ENCODE measurements around the gene KCNC3. TPM values are rescaled to one million over a fixed set of nuclear protein-coding genes. Genes with fewer than 3 reads are reported as not detected.
"Not testable (repeated sequence)": the region's sequence is repeated elsewhere in the genome, so short reads cannot be mapped to it uniquely, and the experiment has no call there.

Gene KCNC3
- total RNA-seq, 1 donor from 2014 or later = 9.3 TPM

- H3K4me3 Mint-ChIP-seq (ENCODE audit: unreplicated experiment) = no peak overlapping the region
- H3K36me3 Mint-ChIP-seq (ENCODE audit: low read depth) = peaks cover 12% of the 10 kb centered on the region
- H3K9me3 Mint-ChIP-seq (ENCODE audit: low read depth) = peaks cover 14% of the 10 kb centered on the region
- H3K27ac Mint-ChIP-seq (ENCODE audit: unreplicated experiment) = no peak overlapping the region
- H3K4me1 Mint-ChIP-seq (ENCODE audit: low read depth) = peaks cover 9% of the 10 kb centered on the region
- peak; percentile 59 for DNase-seq (ENCODE audit: low spot score)
- TF ChIP-seq, protein P1, sequence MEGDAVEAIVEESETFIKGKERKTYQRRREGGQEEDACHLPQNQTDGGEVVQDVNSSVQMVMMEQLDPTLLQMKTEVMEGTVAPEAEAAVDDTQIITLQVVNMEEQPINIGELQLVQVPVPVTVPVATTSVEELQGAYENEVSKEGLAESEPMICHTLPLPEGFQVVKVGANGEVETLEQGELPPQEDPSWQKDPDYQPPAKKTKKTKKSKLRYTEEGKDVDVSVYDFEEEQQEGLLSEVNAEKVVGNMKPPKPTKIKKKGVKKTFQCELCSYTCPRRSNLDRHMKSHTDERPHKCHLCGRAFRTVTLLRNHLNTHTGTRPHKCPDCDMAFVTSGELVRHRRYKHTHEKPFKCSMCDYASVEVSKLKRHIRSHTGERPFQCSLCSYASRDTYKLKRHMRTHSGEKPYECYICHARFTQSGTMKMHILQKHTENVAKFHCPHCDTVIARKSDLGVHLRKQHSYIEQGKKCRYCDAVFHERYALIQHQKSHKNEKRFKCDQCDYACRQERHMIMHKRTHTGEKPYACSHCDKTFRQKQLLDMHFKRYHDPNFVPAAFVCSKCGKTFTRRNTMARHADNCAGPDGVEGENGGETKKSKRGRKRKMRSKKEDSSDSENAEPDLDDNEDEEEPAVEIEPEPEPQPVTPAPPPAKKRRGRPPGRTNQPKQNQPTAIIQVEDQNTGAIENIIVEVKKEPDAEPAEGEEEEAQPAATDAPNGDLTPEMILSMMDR (IDR thresholded peaks at IDR 0.05) = no peak
- H3K27me3 Mint-ChIP-seq (ENCODE audit: low read depth) = no peaks in the 10 kb centered on the region
Observed at GRCh38 chr19:50344661-50345318, 15.6 kb upstream of the KCNC3 start.

DNA sequence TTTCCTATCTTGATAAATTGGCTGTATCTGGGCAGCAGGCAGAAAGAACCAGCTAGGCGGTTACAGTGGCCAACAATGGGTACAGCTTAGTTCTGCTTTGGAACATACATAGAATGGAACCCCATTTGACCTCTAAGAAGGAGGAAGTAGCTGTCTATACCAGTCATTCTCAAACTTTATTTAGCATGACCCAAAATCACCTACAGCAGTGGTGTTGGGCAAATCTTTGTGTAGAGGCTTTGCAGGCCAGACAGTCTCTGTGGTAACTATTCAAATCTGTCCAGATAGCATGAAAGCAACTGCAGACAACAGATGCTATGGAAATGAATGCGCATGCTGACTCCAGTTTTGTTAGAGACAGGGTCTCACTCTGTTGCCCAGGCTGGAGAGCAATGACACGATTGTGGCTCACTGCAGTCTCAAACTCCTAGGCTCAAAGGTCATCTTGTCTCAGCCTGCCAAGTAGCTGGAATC is 12.0 kb upstream of the KCNC3 start:
- Mint-ChIP-seq H3K9me3 (ENCODE audit: low read depth) (peaks cover 16% of the 10 kb centered on the region), H3K27ac (ENCODE audit: unreplicated experiment) (no peak overlapping the region), H3K36me3 (ENCODE audit: low read depth) (peaks cover 12% of the 10 kb centered on the region), H3K4me3 (ENCODE audit: unreplicated experiment) (no peak overlapping the region), H3K27me3 (ENCODE audit: low read depth) (no peaks in the 10 kb centered on the region), H3K4me1 (ENCODE audit: low read depth) (no peaks in the 10 kb centered on the region)
- TF ChIP-seq, protein P1 (IDR thresholded peaks at IDR 0.05) = no peak
- no peak for DNase-seq (ENCODE audit: low spot score)

DNA sequence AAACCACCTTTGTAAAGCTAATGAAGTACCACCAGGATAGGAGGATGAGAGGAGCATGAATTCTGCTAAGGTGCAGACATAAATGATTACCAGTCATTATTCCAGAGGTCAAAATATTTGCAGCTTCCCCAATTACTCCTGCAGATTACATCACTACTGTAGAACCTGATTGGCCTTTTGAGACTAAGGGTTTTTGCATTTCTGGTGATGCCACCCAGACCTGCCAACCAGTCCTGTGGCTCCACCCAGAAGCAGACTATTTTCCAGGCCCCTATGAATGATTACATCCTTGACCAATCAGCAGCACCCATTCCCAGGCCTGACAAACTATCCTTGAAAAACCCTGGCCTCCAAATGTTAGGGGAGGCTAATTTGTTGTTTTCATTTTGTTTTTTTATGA is 11.2 kb upstream of the KCNC3 start:
- no peaks in the 10 kb centered on the region for H3K27me3 Mint-ChIP-seq (ENCODE audit: low read depth)
- H3K36me3 Mint-ChIP-seq (ENCODE audit: low read depth) = peaks cover 10% of the 10 kb centered on the region
- no peak overlapping the region for H3K27ac Mint-ChIP-seq (ENCODE audit: unreplicated experiment)
- no peak overlapping the region for H3K4me3 Mint-ChIP-seq (ENCODE audit: unreplicated experiment)
- H3K9me3 Mint-ChIP-seq (ENCODE audit: low read depth) = peaks cover 18% of the 10 kb centered on the region
- no peak for DNase-seq (ENCODE audit: low spot score)
- H3K4me1 Mint-ChIP-seq (ENCODE audit: low read depth) = no peaks in the 10 kb centered on the region
- TF ChIP-seq, protein P1 (IDR thresholded peaks at IDR 0.05) = no peak

- peak; percentile 19 for DNase-seq (ENCODE audit: low spot score)
- not testable (repeated sequence) for H3K4me3 Mint-ChIP-seq (ENCODE audit: unreplicated experiment); H3K27me3 Mint-ChIP-seq (ENCODE audit: low read depth); H3K27ac Mint-ChIP-seq (ENCODE audit: unreplicated experiment); H3K36me3 Mint-ChIP-seq (ENCODE audit: low read depth)
- Mint-ChIP-seq H3K9me3 (ENCODE audit: low read depth) (peaks cover 13% of the 10 kb centered on the region), H3K4me1 (ENCODE audit: low read depth) (peaks cover 18% of the 10 kb centered on the region)
Observed at GRCh38 chr19:50337031-50337430, 7.9 kb upstream of the KCNC3 start.

DNA sequence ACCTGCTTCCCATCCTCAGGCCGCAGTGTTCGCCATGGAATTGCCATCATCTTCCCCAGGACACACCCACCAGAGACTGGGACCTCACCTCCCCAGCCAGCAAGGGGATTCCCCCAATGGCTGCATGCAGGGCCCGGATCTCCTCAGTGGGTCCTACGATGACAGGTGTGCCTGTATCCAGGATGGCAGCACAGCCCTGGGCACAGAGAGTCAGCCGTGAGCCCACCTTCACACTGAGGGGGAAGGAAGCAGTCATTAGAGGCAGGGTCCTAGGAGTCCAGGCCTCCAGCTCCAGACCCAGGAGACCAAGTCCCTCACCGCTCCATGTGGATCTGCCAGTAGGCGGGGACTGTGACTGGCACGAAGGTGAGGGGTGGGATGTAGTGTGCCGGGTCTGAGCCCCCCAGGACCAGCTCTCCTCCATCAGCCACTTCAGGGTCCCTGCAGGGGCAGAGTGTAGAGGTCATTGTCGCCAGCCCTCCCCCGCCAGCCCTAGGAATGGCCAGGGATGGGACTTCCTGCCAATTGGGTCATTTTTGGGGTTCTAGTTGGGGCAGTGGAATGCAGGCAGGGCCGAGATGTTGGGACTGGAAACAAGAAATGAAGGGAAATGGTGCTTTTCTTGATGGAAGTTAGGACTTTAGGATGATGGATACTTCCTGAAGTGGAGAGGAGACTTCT is 5.7 kb upstream of the KCNC3 start:
- Mint-ChIP-seq H3K27me3 (ENCODE audit: low read depth) (peaks cover 8% of the 10 kb centered on the region), H3K27ac (ENCODE audit: unreplicated experiment) (no peak overlapping the region), H3K4me1 (ENCODE audit: low read depth) (peaks cover 36% of the 10 kb centered on the region), H3K9me3 (ENCODE audit: low read depth) (peaks cover 9% of the 10 kb centered on the region), H3K36me3 (ENCODE audit: low read depth) (no peaks in the 10 kb centered on the region), H3K4me3 (ENCODE audit: unreplicated experiment) (peak overlapping the region; percentile 31)
- TF ChIP-seq, protein P1 (IDR thresholded peaks at IDR 0.05) = no peak
- DNase-seq (ENCODE audit: low spot score) = peak; percentile 65
